ENCODE measurements around the gene CARMIL3.
A peak's percentile ranks its signal among the peaks of the same experiment; 100 is the strongest.
"Not testable (repeated sequence)": the region's sequence is repeated elsewhere in the genome, so short reads cannot be mapped to it uniquely, and the experiment has no call there.

The CARMIL3 gene

GRCh38 chr14:24096545-24097181 lies 44.9 kb downstream of the CARMIL3 start:
- no peak for DNase-seq (ENCODE audit: low read depth)

GRCh38 chr14:24098229-24098926 lies 46.6 kb downstream of the CARMIL3 start:
- DNase-seq (ENCODE audit: low read depth), result no peak

GRCh38 chr14:24098927-24099813 lies 47.4 kb downstream of the CARMIL3 start:
- no peak for DNase-seq (ENCODE audit: low read depth)

GRCh38 chr14:24100197-24100981 lies 48.6 kb downstream of the CARMIL3 start:
- DNase-seq (ENCODE audit: low read depth), result no peak

- no peak for DNase-seq (ENCODE audit: low read depth)
Observed at GRCh38 chr14:24100982-24101494, 49.2 kb downstream of the CARMIL3 start.

- DNase-seq (ENCODE audit: low read depth), result no peak
Observed at GRCh38 chr14:24102357-24103048, 50.7 kb downstream of the CARMIL3 start.

- DNase-seq (ENCODE audit: low read depth), result no peak
Observed at GRCh38 chr14:24103451-24103850, 51.6 kb downstream of the CARMIL3 start.

- not testable (repeated sequence) for DNase-seq (ENCODE audit: low read depth)
Observed at GRCh38 chr14:24105609-24106239, 53.9 kb downstream of the CARMIL3 start.

- DNase-seq (ENCODE audit: low read depth), result no peak
Observed at GRCh38 chr14:24106672-24107271, 55.0 kb downstream of the CARMIL3 start.

GRCh38 chr14:24108336-24108874 lies 56.6 kb downstream of the CARMIL3 start:
- no peak for DNase-seq (ENCODE audit: low read depth)

GRCh38 chr14:24110060-24110459 lies 58.3 kb downstream of the CARMIL3 start:
- no peak for DNase-seq (ENCODE audit: low read depth)

- DNase-seq (ENCODE audit: low read depth), result no peak
Observed at GRCh38 chr14:24110523-24110922, 58.7 kb downstream of the CARMIL3 start.

- no peak for DNase-seq (ENCODE audit: low read depth)
Observed at GRCh38 chr14:24113379-24113800, 61.6 kb downstream of the CARMIL3 start.

GRCh38 chr14:24113801-24114531 lies 62.2 kb downstream of the CARMIL3 start:
- peak; percentile 56 for DNase-seq (ENCODE audit: low read depth)

- peak; percentile 98 for DNase-seq (ENCODE audit: low read depth)
Observed at GRCh38 chr14:24114532-24115421, 63.0 kb downstream of the CARMIL3 start, which contains the start of the genes DCAF11 and NRL. Gene DCAF11, plus strand, starts transcription at chr14:24114777. Its CDS starts 818 bp downstream, at chr14:24115595. Gene NRL, minus strand, starts transcription at chr14:24114949. Its CDS starts 32,101 bp downstream, at chr14:24082848.

- no peak for DNase-seq (ENCODE audit: low read depth)
Observed at GRCh38 chr14:24115422-24116127, 63.8 kb downstream of the CARMIL3 start.

GRCh38 chr14:24116128-24116814 lies 64.5 kb downstream of the CARMIL3 start:
- DNase-seq (ENCODE audit: low read depth), result no peak
